ENCODE measurements around the gene ZNF407.

ZNF407 gene

GRCh38 chr18:75045272-75045671 lies 447.6 kb downstream of the ZNF407 start:
- H3K27me3 ChIP-seq (ENCODE audit: insufficient read depth, poor library complexity, severe bottlenecking): no peaks in the 10 kb centered on the region
- TF ChIP-seq CTCF (IDR thresholded peaks at IDR 0.05; ENCODE audit: poor library complexity, severe bottlenecking): no peak
- DNase-seq (ENCODE audit: low spot score): no peak
- H3K36me3 ChIP-seq (ENCODE audit: low read depth): no peaks in the 10 kb centered on the region
- no peak for ATAC-seq (ENCODE audit: low read depth)
- H3K4me1 ChIP-seq (ENCODE audit: insufficient read depth, poor library complexity, severe bottlenecking): no peaks in the 10 kb centered on the region
- H3K9me3 ChIP-seq (ENCODE audit: severe bottlenecking): no peaks in the 10 kb centered on the region
- no peak overlapping the region for H3K4me3 ChIP-seq (ENCODE audit: severe bottlenecking)
- H3K27ac ChIP-seq (ENCODE audit: poor library complexity, severe bottlenecking): no peak overlapping the region

GRCh38 chr18:75047240-75047961 lies 449.7 kb downstream of the ZNF407 start:
- Histone ChIP-seq H3K9me3 (ENCODE audit: severe bottlenecking) (no peaks in the 10 kb centered on the region), H3K4me3 (ENCODE audit: severe bottlenecking) (no peak overlapping the region), H3K36me3 (ENCODE audit: low read depth) (no peaks in the 10 kb centered on the region), H3K27ac (ENCODE audit: poor library complexity, severe bottlenecking) (no peak overlapping the region), H3K4me1 (ENCODE audit: insufficient read depth, poor library complexity, severe bottlenecking) (no peaks in the 10 kb centered on the region), H3K27me3 (ENCODE audit: insufficient read depth, poor library complexity, severe bottlenecking) (no peaks in the 10 kb centered on the region)
- ATAC-seq (ENCODE audit: low read depth): no peak
- no peak for DNase-seq (ENCODE audit: low spot score)
- TF ChIP-seq CTCF (IDR thresholded peaks at IDR 0.05; ENCODE audit: poor library complexity, severe bottlenecking): no peak

GRCh38 chr18:75048776-75049454 lies 451.2 kb downstream of the ZNF407 start:
- DNase-seq (ENCODE audit: low spot score) (no peak), ATAC-seq (ENCODE audit: low read depth) (no peak)
- Histone ChIP-seq H3K27ac (ENCODE audit: poor library complexity, severe bottlenecking) (no peak overlapping the region), H3K4me1 (ENCODE audit: insufficient read depth, poor library complexity, severe bottlenecking) (no peaks in the 10 kb centered on the region), H3K36me3 (ENCODE audit: low read depth) (no peaks in the 10 kb centered on the region), H3K4me3 (ENCODE audit: severe bottlenecking) (no peak overlapping the region), H3K9me3 (ENCODE audit: severe bottlenecking) (no peaks in the 10 kb centered on the region), H3K27me3 (ENCODE audit: insufficient read depth, poor library complexity, severe bottlenecking) (no peaks in the 10 kb centered on the region)
- TF ChIP-seq CTCF (IDR thresholded peaks at IDR 0.05; ENCODE audit: poor library complexity, severe bottlenecking): no peak

GRCh38 chr18:75049455-75049789 lies 451.8 kb downstream of the ZNF407 start:
- no peak for ATAC-seq (ENCODE audit: low read depth)
- Histone ChIP-seq H3K9me3 (ENCODE audit: severe bottlenecking) (no peaks in the 10 kb centered on the region), H3K4me1 (ENCODE audit: insufficient read depth, poor library complexity, severe bottlenecking) (no peaks in the 10 kb centered on the region), H3K36me3 (ENCODE audit: low read depth) (no peaks in the 10 kb centered on the region), H3K4me3 (ENCODE audit: severe bottlenecking) (no peak overlapping the region), H3K27ac (ENCODE audit: poor library complexity, severe bottlenecking) (no peak overlapping the region), H3K27me3 (ENCODE audit: insufficient read depth, poor library complexity, severe bottlenecking) (no peaks in the 10 kb centered on the region)
- TF ChIP-seq CTCF (IDR thresholded peaks at IDR 0.05; ENCODE audit: poor library complexity, severe bottlenecking): no peak
- DNase-seq (ENCODE audit: low spot score): no peak

- no peak for ATAC-seq (ENCODE audit: low read depth)
- no peak for DNase-seq (ENCODE audit: low spot score)
- Histone ChIP-seq H3K4me3 (ENCODE audit: severe bottlenecking) (no peak overlapping the region), H3K27ac (ENCODE audit: poor library complexity, severe bottlenecking) (no peak overlapping the region), H3K4me1 (ENCODE audit: insufficient read depth, poor library complexity, severe bottlenecking) (no peaks in the 10 kb centered on the region), H3K27me3 (ENCODE audit: insufficient read depth, poor library complexity, severe bottlenecking) (no peaks in the 10 kb centered on the region), H3K9me3 (ENCODE audit: severe bottlenecking) (no peaks in the 10 kb centered on the region), H3K36me3 (ENCODE audit: low read depth) (no peaks in the 10 kb centered on the region)
- no peak for TF ChIP-seq CTCF (IDR thresholded peaks at IDR 0.05; ENCODE audit: poor library complexity, severe bottlenecking)
Observed at GRCh38 chr18:75051757-75052156, 454.1 kb downstream of the ZNF407 start.

Measured in RWPE2 (cell line).